Activated T-cell treated with anti-CD3 and anti-CD28 coated beads, Interleukin-2, amount 50 U/mL, for 48 hours (primary cell): ENCODE results near the gene SH3TC2.

Experiments used
- DNase-seq, 2 experiments: peaks; one replicate each; pipeline ENCODE4 v3.0.0-alpha.2; 2020

The SH3TC2 gene

DNA sequence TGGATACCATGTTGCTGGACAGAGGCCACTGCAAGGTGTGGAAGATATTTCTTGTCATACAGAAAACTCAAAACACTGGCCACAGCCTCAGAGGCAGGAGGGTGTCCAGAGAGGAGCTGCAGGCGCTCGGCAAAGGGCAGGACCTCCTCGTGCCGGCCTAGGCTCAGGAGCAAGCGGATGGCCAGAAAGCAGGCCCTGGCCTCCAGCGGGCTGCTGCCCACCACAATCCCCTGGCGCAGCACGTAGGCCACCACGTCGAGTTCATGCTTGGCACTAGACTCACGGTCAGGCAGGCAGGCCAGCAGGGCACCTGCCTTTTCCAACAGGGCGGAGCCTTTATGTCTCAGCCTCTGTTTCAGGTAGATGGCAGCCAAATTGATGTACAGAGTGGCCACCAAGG, 35.2 kb downstream of the SH3TC2 start:
- no peak for DNase-seq

GRCh38 chr5:149024943-149025342, 37.9 kb downstream of the SH3TC2 start:
- no peak for DNase-seq

GRCh38 chr5:149024477-149024876, 38.4 kb downstream of the SH3TC2 start:
- DNase-seq, result no peak

- no peak for DNase-seq
Measured at GRCh38 chr5:149022200-149022599, 40.7 kb downstream of the SH3TC2 start.

DNA sequence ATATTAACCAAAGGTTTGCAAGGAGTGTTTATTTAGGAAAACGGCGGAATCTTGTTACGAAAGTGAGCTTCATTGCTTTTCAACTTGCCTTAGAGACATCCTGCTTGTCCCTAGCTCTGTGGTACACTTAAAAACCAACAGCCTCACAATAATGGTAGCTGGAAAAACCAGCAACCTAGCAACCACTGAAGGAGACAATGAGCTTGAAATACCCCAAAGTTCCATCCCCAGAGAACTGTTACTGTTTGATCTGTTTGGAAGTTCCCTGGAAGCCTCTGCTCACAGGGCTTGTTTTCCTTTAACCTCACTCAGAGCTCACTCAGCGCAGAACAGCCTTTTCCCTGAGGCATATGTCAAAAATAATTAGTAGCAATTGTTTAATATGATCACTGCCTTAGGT, 43.2 kb downstream of the SH3TC2 start:
- DNase-seq, result no peak

- no peak for DNase-seq
Measured at GRCh38 chr5:149018909-149019443, 43.9 kb downstream of the SH3TC2 start.

GRCh38 chr5:149017636-149018035, 45.2 kb downstream of the SH3TC2 start:
- DNase-seq, result no peak

DNA sequence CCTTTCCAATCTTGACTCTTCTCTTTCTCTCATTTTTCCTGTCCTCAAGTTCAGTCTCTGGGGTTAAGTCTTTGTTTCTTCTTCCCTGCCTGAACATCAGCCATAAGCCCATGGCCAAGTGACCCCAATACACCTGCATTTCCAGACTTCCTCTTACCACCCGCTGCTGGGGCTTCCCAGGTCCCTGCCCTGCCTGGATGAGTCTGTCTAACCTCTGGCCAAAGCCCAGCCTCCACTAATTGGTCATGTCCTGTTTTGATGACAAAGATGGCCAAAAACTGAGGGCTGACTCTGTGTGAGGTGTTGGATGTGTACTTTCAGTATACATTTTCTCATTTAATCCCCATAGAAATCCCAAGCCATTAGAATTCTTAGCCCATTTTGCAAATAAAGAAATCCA, 47.3 kb downstream of the SH3TC2 start:
- DNase-seq, result no peak

- no peak for DNase-seq
Measured at GRCh38 chr5:149015126-149015525, 47.7 kb downstream of the SH3TC2 start.

GRCh38 chr5:149014571-149015031, 48.3 kb downstream of the SH3TC2 start:
- no peak for DNase-seq

- DNase-seq, result no peak
Measured at GRCh38 chr5:149013796-149014195, 49.1 kb downstream of the SH3TC2 start.

DNA sequence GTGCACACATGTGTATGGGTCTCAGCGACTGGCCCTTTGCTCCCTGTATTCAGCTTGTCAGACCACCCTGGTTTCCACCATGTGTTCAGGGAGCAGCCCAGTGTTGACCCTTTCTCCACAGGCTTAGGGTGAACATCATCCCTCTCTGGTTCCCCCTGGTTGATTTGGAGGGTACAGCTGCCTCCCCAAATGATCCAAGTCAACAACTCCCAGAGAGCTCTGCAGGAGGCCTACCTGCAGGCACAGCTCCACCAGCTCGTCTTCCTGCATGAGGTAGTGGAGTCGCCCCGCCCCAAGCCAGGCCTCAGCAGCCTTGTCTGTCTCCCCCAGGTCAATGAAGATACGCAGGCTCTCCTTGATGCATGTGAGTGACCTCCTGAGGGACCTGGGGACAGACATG, 50.5 kb downstream of the SH3TC2 start:
- no peak for DNase-seq

DNA sequence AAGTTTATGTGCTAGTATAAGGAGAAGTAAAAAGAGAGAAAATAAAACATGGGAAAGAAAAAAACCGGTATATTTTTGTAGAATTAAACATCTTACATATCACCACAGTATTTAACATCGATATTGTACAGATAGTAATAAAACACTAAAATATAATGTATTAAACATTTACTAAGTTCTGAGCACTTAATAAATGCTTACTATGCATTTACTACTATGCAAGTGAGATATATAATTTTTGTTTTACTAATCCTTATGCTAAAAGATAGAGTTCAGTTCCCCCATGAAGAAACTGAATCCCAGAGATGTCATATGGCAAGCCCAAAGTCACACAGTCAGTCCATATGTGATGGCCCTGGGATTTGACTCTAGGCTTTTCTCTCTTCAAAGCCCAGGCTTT, 51.1 kb downstream of the SH3TC2 start:
- no peak for DNase-seq

- no peak for DNase-seq
Measured at GRCh38 chr5:149011084-149011483, 51.8 kb downstream of the SH3TC2 start.

- no peak for DNase-seq
Measured at GRCh38 chr5:149007174-149007573, 55.7 kb downstream of the SH3TC2 start.

DNA sequence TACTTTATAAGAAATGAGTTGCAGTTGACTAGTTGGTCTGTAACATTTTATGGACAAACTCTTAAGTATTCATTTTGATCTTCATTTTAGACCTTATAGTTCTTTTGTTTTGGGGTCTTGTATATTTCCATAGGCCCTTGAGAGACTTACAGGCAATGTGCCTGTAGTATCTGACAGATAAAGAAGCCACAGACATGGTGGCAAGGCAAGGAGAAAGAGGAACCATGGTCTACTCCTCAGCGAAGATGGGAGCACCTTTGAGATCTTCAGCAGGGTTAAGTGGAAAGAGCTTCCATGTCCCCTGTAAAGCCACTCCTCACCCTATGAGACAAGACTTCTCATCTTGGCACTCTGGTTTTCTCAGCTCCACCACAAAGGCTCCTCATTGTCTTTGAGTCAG, 56.4 kb downstream of the SH3TC2 start:
- no peak for DNase-seq

DNA sequence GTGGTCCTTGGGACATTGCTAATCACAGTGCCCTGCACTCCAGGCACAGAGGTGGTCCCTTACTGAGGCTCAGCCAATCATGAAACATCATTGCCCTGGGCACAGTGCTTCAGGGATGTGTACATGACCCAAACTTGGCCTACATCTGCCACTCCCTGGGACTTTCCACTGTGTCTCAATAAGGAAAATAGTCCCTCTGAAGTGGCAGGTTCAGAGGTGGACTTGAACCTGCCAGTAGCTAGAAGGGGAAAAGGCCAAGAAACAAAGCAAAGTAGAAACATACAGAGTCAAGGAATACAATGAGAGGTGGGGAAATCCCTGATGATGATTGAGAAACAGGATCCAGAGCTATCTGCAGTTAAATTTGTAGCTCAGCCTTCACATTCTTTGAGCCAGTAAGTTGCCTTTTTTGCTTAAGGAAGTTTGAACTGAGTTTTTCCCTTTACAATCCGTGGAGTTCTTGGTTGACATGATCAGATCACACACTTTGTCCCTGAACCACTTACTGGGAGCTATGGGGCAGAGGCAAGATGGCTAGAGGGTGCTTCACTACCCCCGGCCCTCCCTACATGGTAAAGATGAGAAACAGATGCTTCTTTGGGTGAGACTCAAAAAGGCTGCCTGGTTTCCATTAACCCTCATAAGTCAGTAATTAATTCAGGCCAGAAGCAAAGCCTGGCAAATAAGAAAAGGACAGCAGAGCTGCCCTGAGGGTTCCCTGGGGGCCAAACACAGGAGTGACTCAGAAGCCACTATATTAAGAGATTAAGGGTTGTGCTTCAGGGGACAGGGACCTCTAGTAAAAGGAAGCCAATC, 57.6 kb downstream of the SH3TC2 start:
- DNase-seq, result no peak

- no peak for DNase-seq
Measured at GRCh38 chr5:149004559-149004958, 58.3 kb downstream of the SH3TC2 start.

- DNase-seq, result no peak
Measured at GRCh38 chr5:149002761-149003689, 59.8 kb downstream of the SH3TC2 start.

- no peak for DNase-seq
Measured at GRCh38 chr5:149002053-149002452, 60.8 kb downstream of the SH3TC2 start.

GRCh38 chr5:149001162-149001561, 61.7 kb downstream of the SH3TC2 start:
- DNase-seq, result no peak

GRCh38 chr5:148999741-149000140, 63.1 kb downstream of the SH3TC2 start:
- DNase-seq, result no peak

DNA sequence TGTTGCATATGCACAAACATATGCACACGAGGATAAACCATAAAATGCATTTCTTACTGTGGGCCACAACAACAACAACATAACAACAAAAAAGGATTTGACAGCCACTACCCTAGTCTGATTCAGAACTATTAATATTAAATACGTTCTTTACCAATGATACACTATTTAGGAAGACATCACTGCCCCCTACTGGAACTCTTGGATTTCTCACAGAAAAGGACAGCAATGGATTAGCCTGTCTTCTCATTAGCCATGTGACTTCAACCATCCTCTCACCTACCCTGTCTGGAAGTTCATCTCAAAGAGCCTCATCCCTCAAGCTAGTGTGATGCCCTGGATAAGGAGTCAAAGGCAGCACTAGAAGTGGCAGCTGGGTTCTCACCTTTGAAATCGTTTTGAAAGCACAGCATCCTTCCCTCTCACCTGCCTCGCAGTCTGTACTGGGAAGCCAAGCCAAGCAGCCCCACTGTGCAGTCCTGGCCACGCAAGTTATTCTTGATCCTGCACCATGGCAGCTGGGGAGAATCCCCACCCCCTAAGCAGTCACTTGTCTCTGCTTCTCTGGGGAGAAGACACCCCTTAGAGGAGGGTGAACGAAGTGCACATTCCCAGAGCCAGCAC, 64.6 kb downstream of the SH3TC2 start:
- DNase-seq, result no peak
